Endometrium (tissue), 2 donors: ENCODE results near the gene FJX1.

Experiments
- FAIRE-seq: peaks from 2 replicates; lab custom pipeline; 2012; peaks lifted over from hg19 to GRCh38; lab: Jason Lieb, UNC
- donor health status: control.
- donor health status: control.

FJX1 gene

DNA sequence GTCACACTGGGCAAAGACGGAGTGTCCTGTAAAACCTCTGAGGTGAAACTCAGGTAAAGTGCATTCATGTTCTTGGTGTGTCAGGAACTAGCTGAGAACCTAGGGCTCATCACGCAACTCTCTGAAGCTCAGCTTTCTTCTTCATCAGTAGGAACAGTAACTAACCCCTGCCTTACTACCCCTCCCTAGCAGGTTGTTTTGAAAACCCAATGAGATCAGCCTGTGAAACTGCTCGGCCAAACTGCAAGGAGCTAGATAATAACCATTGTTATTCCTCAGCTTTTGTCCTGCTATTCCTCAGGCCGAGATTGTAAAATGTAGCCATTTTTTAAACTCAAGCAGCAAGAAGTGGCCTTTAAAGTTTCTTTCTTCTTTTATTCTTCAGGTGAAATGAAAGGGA is 9.8 kb upstream of the FJX1 start:
- no peak for FAIRE-seq

DNA sequence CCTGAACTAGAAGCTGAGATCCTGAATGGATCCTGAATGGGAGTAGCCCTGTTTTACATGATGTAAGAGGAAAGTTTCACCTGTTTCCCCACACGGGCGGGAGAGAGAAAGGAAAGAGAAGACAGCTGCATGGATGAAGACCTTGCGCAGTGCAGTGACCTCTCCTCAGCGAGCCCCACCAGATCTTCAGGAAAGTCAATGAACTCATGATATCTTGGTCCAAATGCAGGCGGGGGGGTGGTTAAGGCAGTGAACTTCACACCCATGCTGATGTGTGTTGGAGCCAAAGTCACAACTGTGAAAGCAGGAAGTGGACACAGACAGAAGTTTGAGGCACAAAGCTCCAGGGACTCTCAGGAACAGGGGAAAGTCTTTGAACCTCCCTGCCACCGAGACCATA is 8.6 kb upstream of the FJX1 start:
- FAIRE-seq, result no peak

GRCh38 chr11:35610631-35611030 is 7.6 kb upstream of the FJX1 start:
- no peak for FAIRE-seq

GRCh38 chr11:35611741-35612140 is 6.5 kb upstream of the FJX1 start:
- FAIRE-seq, result no peak

- no peak for FAIRE-seq
Observed at GRCh38 chr11:35614939-35615569, 3.2 kb upstream of the FJX1 start.

GRCh38 chr11:35615921-35616900 is 2.0 kb upstream of the FJX1 start:
- FAIRE-seq, result peak; percentile 95

- no peak for FAIRE-seq
Observed at GRCh38 chr11:35617316-35617686, 959 bp upstream of the FJX1 start.

- FAIRE-seq, result no peak
Observed at GRCh38 chr11:35618497-35619115, 346 bp downstream of the FJX1 start.

DNA sequence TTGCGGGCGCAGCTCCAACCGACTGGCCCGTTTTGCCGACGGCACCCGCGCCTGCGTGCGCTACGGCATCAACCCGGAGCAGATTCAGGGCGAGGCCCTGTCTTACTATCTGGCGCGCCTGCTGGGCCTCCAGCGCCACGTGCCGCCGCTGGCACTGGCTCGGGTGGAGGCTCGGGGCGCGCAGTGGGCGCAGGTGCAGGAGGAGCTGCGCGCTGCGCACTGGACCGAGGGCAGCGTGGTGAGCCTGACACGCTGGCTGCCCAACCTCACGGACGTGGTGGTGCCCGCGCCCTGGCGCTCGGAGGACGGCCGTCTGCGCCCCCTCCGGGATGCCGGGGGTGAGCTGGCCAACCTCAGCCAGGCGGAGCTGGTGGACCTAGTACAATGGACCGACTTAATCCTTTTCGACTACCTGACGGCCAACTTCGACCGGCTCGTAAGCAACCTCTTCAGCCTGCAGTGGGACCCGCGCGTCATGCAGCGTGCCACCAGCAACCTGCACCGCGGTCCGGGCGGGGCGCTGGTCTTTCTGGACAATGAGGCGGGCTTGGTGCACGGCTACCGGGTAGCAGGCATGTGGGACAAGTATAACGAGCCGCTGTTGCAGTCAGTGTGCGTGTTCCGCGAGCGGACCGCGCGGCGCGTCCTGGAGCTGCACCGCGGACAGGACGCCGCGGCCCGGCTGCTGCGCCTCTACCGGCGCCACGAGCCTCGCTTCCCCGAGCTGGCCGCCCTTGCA is 1.0 kb downstream of the FJX1 start:
- FAIRE-seq, result no peak

- FAIRE-seq, result no peak
Observed at GRCh38 chr11:35619855-35620640, 1.8 kb downstream of the FJX1 start.

DNA sequence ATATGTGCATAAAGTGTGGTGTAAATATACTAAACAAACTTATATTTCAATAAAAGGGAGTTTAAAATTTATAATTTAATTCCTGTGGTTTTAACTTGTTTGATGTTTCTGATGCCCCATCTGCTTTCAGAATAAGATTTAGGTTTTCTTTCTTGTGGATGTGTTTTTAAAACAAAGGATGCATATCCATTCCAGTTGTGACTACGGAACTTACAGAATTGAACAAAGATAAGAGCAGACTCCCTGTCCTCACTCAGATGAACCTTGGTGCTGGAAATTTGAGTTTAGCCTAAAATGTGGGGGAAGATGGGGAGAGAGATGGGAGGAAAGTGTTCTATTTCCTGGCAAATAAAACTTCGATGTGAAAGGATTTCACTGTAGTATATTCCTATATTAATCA is 2.5 kb downstream of the FJX1 start:
- no peak for FAIRE-seq

DNA sequence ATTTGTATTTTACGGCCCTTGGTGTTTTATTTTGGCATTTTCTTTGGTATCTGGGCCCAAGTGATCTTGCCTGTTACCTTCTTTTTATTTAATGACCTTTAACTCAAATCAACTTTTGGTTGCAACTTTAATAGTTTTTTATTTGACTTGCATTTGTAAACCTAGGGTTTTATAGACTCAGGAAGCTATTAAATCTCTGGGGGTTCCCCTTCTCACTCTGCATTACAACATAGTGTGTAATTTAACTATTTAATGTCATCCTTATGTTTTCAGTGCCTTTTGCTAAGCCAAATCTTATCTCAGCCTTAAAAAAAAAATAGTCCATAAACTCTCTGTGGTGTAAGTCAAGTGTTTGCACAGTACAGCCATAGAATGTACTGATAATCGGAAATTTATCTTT is 3.4 kb downstream of the FJX1 start:
- FAIRE-seq, result no peak

- no peak for FAIRE-seq
Observed at GRCh38 chr11:35622070-35622469, 3.8 kb downstream of the FJX1 start.

DNA sequence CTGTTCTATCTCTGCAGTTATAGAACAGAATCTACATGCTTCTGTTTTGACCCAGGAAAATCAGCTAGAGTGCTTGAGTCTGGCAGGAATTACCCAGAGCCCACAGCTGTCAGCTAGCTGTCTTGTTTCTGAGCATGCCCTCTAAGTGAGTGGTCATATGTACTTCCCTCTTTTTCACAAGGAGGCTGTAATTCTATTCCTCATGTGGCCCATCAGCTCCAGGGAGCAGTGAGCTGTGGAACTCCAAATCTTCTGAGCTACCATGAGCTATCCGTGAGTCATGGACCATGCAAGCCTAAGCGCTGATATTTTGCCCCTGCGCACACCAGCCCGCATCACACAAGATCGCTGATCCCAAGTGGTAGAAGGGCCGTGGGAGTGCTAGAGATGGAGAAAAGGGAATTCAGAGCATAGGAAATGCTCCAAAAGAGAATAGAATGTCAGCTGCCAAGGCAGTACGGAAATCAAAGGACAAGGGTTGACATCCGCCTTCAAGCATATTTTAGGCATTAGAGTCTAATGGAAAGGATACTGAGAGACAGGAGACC is 5.4 kb downstream of the FJX1 start:
- no peak for FAIRE-seq

GRCh38 chr11:35624316-35624715 is 6.1 kb downstream of the FJX1 start:
- FAIRE-seq, result no peak

DNA sequence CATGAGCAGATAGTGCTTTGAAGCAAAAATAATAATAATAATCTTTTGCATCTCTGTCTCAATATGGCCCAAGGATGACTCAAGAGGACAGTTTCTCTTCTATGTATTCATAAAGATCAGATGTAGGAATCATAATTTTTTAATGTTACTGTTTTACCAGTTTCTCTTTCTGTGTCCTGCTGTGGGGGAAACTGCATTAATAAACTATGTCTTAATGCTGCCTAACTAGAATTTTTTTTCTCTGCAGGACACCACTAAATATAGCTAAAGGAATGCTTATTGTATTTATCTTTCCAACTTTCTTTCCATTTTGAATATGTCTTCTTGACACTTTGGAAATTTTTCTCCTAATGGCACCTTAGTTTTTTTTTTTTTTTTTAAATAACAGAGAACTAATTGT is 6.5 kb downstream of the FJX1 start:
- FAIRE-seq, result no peak

DNA sequence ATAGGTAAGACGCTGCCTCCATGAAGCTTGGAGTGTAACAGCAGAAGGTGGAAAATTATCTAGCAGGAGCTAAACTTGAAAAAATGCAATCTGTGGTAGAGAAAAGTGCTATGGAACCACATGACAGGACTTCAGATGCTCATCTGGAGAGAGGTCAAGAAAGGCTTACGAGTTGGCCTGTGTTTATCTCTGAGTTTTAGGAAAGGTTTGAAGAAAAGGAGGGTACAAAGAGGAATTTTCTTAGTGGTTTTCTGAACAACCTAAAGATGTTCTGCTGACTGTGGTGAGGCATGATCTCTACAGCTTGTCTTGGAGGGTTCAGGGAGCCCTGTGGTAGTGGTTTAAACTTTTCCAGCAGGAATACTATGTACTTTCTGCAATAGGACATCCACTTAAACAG is 8.2 kb downstream of the FJX1 start:
- FAIRE-seq, result no peak

DNA sequence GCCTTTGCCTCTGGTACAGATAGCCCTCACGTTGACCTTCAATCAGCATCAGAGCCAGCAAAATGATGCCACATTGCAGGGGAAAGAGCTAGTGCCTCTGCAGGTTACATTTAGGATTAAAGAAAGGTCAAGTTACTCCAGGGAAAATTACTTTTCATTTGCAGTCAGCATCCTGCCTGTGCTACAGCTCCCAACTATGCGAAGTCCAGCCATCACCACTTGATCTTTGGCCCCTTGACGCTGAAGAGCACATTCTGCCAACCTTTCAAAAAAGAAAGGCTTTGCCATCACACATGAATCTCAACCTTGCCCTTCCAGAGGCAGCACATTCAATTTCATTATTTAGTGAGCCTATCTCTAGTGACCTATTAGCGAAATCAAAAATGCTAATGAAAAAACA is 11.3 kb downstream of the FJX1 start:
- no peak for FAIRE-seq

DNA sequence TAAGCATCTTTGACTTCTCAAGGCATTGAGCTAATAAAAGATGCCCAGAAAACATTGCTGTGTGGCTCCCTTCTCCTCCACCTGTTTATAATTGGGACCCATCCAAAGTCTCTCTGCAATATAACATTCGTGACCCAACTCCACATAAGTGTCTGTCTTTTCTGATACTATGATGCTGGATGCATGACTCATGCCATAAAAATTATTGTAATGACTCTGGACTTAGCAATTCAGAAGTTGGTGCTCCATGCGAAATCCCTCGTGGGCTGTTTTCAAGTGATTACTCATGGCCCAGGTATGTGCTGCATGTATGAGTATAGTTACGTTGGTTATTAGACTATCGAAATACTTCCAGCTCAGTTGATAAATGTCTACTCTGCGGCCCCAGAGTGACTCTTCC is 11.7 kb downstream of the FJX1 start:
- no peak for FAIRE-seq

DNA sequence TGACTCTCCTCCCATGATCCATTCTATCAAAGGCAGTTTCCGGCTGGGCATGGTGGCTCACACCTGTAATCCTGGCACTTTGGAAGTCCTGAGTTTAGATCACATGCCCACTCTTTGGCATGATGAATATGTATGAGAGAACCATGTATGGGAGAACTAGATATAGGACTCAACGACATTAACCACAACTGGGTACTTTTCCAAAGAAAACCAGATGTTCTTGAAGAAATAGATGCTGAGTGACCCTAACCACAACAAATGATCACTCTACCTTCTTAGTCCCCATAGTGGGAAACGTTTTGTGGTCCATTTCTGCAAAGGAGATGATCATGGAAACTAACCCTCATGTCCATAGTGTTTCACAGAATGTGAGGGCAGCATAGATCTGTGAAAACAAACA is 13.6 kb downstream of the FJX1 start:
- no peak for FAIRE-seq

DNA sequence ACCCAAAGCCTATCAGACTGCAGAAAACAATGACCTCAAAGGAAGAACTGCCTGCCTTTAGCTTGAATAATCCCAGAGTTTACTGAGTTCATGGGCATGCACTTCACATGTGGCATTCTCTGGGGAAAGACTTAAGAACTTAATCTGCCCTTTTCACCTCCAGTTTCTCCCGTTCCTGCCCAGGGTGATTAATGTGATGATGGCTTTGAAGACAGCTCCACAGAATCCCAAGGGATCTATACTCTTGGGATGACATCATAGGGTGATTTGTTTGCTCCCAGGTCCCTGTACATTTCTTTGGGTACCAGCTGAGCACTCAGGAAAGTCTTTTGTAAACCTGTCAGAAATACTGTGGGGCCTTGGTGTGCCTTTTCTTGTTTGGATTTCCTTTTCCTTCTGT is 14.0 kb downstream of the FJX1 start:
- no peak for FAIRE-seq
